Measurements from ENCODE around the gene HHIPL1.

DNA sequence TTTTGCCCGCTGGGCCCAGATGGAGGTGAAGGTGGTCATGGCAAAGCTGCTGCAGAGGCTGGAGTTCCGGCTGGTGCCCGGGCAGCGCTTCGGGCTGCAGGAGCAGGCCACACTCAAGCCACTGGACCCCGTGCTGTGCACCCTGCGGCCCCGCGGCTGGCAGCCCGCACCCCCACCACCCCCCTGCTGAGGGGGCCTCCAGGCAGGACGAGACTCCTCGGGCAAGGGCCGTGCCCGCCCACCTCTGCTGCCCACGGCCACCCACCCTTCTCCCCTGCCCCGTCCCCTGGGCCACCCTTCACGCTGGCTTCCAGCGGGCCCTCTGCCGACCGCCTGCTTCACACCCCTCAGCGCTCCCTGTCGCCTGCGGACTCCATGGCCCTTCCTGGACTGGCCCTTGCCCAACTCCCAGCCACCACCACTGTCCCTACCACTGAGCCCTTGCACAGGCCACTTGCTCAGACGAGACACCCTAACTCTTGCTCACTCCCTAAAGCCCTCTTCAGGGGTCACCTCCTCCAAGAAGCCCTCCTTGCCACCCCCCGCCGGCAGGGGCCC is 81.7 kb downstream of the HHIPL1 start:
- TF ChIP-seq, protein P1, sequence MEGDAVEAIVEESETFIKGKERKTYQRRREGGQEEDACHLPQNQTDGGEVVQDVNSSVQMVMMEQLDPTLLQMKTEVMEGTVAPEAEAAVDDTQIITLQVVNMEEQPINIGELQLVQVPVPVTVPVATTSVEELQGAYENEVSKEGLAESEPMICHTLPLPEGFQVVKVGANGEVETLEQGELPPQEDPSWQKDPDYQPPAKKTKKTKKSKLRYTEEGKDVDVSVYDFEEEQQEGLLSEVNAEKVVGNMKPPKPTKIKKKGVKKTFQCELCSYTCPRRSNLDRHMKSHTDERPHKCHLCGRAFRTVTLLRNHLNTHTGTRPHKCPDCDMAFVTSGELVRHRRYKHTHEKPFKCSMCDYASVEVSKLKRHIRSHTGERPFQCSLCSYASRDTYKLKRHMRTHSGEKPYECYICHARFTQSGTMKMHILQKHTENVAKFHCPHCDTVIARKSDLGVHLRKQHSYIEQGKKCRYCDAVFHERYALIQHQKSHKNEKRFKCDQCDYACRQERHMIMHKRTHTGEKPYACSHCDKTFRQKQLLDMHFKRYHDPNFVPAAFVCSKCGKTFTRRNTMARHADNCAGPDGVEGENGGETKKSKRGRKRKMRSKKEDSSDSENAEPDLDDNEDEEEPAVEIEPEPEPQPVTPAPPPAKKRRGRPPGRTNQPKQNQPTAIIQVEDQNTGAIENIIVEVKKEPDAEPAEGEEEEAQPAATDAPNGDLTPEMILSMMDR (IDR thresholded peaks at IDR 0.05), result no peak
- TF ChIP-seq POLR2A (IDR thresholded peaks at IDR 0.05), result no peak
- no peak for TF ChIP-seq POLR2AphosphoS5 (IDR thresholded peaks at IDR 0.05)
- TF ChIP-seq EP300 (IDR thresholded peaks at IDR 0.05), result no peak
